Erythroblast (primary cell): ENCODE results near the gene CD84.

Experiments
- GATA1 ChIP-seq: IDR thresholded peaks from 2 replicates; pipeline ENCODE4 v1.6.1; 2011; ENCODE audit warnings: low read depth, mild to moderate bottlenecking, control low read depth, low read length, moderate library complexity
- POLR2A ChIP-seq: IDR thresholded peaks from 2 replicates; pipeline ENCODE4 v1.6.1; 2011; ENCODE audit warnings: mild to moderate bottlenecking, low read length

GRCh38 chr1:160577671-160578070, 1.6 kb downstream of the CD84 start:
- no peak for TF ChIP-seq POLR2A
- TF ChIP-seq GATA1: no peak
